ENCODE data around the gene ARPC2.

The ARPC2 gene

GRCh38 chr2:218217360-218218267 is 625 bp downstream of the ARPC2 start:
- no peak for DNase-seq

- no peak for DNase-seq
Observed at GRCh38 chr2:218218268-218219185, 1.5 kb downstream of the ARPC2 start.

- no peak for DNase-seq
Observed at GRCh38 chr2:218219934-218220333, 2.9 kb downstream of the ARPC2 start.

DNA sequence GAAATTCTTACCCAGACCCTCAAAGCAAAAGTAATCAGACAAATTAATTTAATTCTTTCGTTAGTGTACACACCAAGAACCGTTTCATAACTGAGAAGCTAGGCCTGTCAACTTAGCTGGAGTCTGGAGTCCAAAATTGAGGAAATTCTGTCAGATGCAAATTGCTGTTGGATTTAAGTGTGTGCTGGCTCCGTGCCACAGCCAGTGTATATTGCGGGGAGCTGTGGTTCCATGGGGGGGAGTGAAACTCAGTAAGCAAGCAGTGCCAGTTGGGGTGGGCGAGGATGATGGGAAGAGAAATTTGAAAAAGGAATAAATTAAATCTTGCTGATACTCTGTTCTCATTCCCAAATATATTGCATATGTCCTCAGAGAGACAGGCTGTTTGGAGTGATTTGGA is 4.0 kb downstream of the ARPC2 start:
- DNase-seq, result no peak

DNA sequence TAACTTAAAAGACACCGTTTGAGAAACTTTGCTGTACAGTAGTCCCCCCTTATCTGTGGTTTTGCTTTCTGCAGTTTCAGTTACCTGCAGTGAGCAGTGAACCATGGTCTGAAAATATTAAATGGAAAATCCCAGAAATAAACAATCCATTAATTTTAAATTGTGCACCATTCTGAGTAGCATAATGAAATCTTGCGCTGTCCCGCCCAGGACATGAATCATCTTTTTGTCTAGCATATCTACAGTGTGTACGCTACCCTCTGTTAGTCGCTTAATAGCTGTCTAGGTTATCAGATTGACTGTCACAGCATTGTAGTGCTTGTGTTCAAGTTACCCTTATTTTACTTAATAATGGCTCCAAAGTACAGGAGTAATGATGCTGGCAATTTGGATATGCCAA is 6.1 kb downstream of the ARPC2 start:
- no peak for DNase-seq

GRCh38 chr2:218224186-218224585 is 7.2 kb downstream of the ARPC2 start:
- no peak for DNase-seq

- no peak for DNase-seq
Observed at GRCh38 chr2:218226903-218227302, 9.9 kb downstream of the ARPC2 start.

- DNase-seq, result no peak
Observed at GRCh38 chr2:218228366-218229090, 11.5 kb downstream of the ARPC2 start.

DNA sequence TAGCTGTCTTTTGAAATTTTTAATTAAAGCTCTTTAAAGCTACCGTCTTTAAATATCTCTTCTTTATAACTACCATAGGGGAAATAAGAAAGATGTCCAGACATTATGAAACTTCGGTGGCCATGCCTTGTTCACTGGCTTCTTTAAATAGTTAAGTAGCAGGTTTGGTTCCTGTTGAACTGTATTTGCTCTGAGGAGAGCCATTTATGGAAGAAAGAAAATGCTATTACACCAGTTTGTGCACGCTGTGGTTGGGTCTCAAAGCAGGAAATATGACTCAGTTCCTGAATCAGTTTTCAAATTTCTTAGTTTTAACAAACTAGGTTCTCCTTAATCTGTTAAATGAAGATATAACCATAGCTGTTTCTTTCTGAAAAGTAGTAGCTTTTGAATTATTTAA is 12.2 kb downstream of the ARPC2 start:
- DNase-seq, result no peak

- DNase-seq, result no peak
Observed at GRCh38 chr2:218229851-218230250, 12.9 kb downstream of the ARPC2 start.

GRCh38 chr2:218230882-218231281 is 13.9 kb downstream of the ARPC2 start:
- DNase-seq, result no peak

DNA sequence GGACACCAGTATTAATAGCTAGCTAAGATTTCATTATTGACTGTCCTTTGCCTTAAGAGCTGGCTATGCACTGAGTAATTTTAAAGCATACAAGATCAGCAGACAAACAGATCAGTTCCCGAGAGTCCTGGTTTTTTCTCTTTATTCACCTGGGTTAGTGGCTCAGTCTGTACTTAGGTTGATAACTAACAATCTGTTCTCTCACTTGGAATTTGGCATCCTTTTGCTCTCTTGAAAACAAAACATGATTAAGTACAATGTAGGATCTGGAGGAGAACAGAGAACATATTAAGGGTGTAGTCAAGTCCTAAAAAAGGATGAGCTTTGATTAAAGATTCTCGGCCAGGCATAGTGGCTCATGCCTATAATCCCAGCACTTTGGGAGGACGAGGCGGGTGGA is 16.6 kb downstream of the ARPC2 start:
- no peak for DNase-seq

- no peak for DNase-seq
Observed at GRCh38 chr2:218234521-218234920, 17.5 kb downstream of the ARPC2 start.

- no peak for DNase-seq
Observed at GRCh38 chr2:218235017-218235416, 18.0 kb downstream of the ARPC2 start.

DNA sequence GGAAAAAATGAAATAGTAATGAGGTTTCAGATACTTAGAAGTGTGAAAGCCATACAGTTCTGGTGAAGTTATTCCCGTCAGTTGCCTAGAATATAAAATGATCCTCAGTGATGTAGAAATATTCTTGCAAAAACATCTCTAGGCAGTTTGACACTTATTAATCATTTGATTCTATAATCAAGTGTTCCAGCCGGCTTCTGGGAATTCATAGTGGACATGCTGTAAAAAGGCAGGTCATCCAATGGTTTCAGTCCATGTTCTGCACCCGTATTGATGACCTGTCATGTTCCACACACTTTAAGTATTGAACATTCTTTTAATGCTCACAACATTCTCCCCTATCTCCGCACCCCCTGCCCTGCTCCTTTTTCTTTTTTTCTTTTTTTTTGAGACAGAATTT is 19.8 kb downstream of the ARPC2 start:
- no peak for DNase-seq

GRCh38 chr2:218238887-218239286 is 21.9 kb downstream of the ARPC2 start:
- DNase-seq, result no peak

- DNase-seq, result no peak
Observed at GRCh38 chr2:218244204-218244603, 27.2 kb downstream of the ARPC2 start.

GRCh38 chr2:218244665-218245064 is 27.7 kb downstream of the ARPC2 start:
- no peak for DNase-seq

- DNase-seq, result no peak
Observed at GRCh38 chr2:218245214-218245613, 28.2 kb downstream of the ARPC2 start.

GRCh38 chr2:218249691-218250090 is 32.7 kb downstream of the ARPC2 start:
- DNase-seq, result no peak

DNA sequence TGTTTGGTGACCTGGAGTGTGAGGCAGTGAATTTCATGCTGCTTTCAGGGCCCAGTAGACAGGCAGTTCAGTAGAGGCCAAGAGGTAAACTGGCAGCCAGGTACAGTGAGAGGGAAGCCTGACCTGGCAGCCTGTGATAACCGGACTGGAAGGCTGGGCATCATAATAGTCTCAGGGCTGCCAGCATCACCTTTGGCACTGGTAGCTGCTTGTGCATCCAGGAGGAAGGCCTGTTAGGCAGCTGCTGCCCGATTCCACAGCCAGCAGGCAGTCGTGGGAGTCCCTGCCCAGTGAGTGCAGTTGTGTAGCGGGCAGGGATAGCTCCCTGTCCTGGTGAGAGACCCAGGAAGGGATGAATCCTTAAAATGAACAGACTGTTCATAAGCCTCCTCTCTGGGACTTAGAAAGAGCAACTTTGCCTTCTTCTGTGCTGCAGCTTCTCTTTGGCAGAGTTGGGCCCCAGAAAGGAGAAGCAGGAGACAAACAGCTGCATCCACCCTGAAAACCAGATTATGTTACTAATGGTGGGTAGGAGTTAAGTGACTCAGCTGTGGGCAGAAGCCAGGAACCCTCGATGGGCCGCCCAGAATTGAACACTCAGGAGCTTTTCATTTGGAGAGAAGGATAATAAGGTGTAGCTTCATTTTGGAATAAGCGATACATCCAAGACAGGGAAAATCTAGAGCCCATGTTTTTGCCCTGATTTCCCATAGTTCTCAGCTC is 35.7 kb downstream of the ARPC2 start:
- no peak for DNase-seq

GRCh38 chr2:218253232-218253625 is 36.2 kb downstream of the ARPC2 start:
- DNase-seq, result no peak

- DNase-seq, result no peak
Observed at GRCh38 chr2:218255446-218255845, 38.5 kb downstream of the ARPC2 start.
